BE2C (cell line): ENCODE measurements around the gene TBL1Y.

ENCODE experiments used
- DNase-seq: peaks from one replicate; pipeline ENCODE4 v3.0.0-alpha.2; 2020
- H3K27me3 ChIP-seq: fragments of 250-450 bp; sonication (Bioruptor Pico); 2 replicates; pipeline ENCODE4 v1.5.1; 2020; ENCODE audit warnings: mild to moderate bottlenecking
- H3K36me3 ChIP-seq: fragments of 250-450 bp; sonication (Bioruptor Pico); 2 replicates; pipeline ENCODE4 v1.5.1; 2020; ENCODE audit warnings: mild to moderate bottlenecking
- H3K4me1 ChIP-seq: fragments of 250-450 bp; sonication (Bioruptor Pico); 2 replicates; pipeline ENCODE4 v1.5.1; 2020
- H3K4me3 ChIP-seq: 2 replicates; pipeline ENCODE4 v1.5.1; 2011; ENCODE audit warnings: low read depth, low read length
- H3K9me3 ChIP-seq: fragments of 250-450 bp; sonication (Bioruptor Pico); 2 replicates; pipeline ENCODE4 v1.5.1; 2020
- TF ChIP-seq, protein P1 (sequence below): IDR thresholded peaks from 2 replicates; pipeline ENCODE4 v1.5.1; 2012; ENCODE audit warnings: mild to moderate bottlenecking, low read depth, low read length

The TBL1Y gene

DNA sequence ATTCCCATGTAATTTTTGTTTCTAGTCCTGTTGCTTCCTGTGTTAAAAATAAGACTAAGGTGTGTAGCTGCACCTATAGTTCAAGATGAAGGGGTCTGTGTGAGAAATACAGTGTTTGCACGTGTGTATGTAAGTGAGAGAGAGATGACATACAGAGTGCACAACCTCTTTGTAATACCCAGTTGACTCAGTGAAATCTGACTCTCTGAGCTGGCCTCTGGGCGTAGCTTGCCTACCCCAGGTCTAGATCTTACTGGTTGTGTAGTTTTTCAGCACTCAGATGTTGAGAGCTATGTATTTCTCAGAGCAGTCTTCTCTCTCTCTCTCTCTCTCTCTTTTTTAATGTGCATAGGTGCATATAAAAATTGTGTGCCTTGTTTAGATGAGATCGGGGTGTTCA is 56.0 kb downstream of the TBL1Y start:
- Histone ChIP-seq H3K9me3 (no peaks in the 10 kb centered on the region), H3K4me3 (no peak overlapping the region), H3K27me3 (no peaks in the 10 kb centered on the region), H3K36me3 (no peaks in the 10 kb centered on the region), H3K4me1 (no peaks in the 10 kb centered on the region)
- TF ChIP-seq, protein P1, sequence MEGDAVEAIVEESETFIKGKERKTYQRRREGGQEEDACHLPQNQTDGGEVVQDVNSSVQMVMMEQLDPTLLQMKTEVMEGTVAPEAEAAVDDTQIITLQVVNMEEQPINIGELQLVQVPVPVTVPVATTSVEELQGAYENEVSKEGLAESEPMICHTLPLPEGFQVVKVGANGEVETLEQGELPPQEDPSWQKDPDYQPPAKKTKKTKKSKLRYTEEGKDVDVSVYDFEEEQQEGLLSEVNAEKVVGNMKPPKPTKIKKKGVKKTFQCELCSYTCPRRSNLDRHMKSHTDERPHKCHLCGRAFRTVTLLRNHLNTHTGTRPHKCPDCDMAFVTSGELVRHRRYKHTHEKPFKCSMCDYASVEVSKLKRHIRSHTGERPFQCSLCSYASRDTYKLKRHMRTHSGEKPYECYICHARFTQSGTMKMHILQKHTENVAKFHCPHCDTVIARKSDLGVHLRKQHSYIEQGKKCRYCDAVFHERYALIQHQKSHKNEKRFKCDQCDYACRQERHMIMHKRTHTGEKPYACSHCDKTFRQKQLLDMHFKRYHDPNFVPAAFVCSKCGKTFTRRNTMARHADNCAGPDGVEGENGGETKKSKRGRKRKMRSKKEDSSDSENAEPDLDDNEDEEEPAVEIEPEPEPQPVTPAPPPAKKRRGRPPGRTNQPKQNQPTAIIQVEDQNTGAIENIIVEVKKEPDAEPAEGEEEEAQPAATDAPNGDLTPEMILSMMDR, result no peak
- DNase-seq, result no peak

DNA sequence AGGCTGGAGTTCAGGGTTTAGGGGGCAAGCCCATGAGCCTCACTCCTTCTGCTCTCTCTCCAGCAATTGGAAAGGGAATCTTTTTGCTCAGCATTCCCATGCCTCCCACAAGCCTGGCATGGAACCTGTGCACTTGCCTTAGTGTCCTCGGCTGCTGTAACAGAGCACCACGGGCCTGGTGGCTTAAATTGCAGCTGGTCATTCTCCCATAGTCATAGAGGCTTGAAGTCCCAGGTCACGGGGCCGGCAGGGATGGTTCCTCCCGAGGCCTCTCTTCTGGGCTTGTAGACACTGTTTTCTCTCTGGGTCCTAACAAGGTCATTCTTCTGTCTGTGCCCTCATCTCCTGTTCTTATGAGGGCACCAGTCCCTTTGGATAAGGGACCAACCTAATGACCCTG is 57.2 kb downstream of the TBL1Y start:
- Histone ChIP-seq H3K36me3 (no peaks in the 10 kb centered on the region), H3K4me1 (no peaks in the 10 kb centered on the region), H3K27me3 (no peaks in the 10 kb centered on the region), H3K9me3 (no peaks in the 10 kb centered on the region), H3K4me3 (no peak overlapping the region)
- TF ChIP-seq, protein P1, result no peak
- no peak for DNase-seq

DNA sequence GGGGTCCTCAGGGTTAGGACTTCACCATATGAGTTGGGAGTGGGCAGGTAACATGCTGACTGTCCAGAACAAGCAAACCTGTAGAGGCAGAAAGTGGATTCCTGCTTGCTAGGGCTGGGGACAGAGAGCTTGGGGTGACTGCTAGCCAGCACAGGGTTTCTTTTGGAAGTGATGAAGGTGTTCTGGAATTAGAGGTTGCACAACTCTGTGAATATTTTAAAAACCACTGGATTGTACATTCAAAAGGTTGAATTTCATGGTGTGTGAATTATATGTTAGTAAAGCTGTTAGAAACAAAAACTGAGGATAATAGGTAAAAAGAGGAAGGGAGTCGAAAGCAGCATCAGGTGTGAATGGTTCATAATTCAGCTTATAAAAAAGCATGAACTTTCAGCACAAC is 57.7 kb downstream of the TBL1Y start:
- Histone ChIP-seq H3K9me3 (no peaks in the 10 kb centered on the region), H3K4me3 (no peak overlapping the region), H3K27me3 (no peaks in the 10 kb centered on the region), H3K4me1 (no peaks in the 10 kb centered on the region), H3K36me3 (no peaks in the 10 kb centered on the region)
- no peak for DNase-seq
- TF ChIP-seq, protein P1, result no peak

DNA sequence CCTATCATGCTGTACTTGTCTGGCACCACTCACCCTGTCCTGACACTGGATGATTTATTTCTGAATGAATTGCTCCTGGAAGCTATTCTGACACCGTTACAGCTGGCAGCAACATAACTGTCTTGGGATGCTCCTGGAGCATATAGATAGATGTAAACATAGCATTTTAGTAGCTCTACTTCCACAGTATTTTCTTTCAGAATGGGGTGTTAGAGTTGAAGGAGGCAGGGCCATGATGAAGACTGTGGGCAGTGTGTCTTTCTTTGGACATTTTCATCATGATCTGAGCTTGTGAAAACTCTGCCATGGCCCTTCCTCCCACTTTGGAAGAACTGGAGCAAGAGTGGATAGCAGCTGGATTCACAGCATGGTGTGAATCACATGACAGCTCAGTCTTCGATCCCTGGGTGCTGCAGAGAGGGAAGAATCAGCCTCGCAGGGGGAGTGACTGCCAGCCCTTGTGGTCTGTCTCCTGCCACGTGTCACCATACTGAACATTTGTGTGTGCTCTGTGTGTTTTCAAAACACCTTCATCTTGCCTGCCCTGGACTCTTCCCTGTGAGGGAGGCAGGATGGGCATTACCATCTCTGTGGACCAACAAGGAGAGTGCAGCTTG is 61.9 kb downstream of the TBL1Y start:
- H3K4me1 ChIP-seq, result no peaks in the 10 kb centered on the region
- H3K27me3 ChIP-seq, result no peaks in the 10 kb centered on the region
- no peaks in the 10 kb centered on the region for H3K36me3 ChIP-seq
- H3K4me3 ChIP-seq, result no peak overlapping the region
- TF ChIP-seq, protein P1, result no peak
- H3K9me3 ChIP-seq, result no peaks in the 10 kb centered on the region
- no peak for DNase-seq

DNA sequence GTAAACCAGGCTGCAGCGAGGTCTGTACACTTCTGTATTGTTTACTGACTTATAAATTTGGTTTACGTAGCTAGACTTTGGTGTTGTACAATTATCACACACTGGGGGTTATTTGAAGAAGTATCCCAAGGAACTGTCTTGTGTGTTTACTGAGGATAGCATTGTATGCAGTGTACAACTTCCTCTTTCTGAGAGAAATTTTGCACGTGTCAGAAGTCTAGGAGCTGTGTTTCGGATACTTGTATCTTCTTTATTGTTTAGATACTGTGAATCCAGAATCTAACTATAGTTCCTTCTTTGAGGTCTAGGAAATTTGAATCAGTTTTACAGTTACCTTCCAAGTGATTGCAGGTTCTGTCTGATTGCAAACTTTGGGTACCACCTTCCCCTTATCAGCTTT is 64.5 kb downstream of the TBL1Y start:
- DNase-seq, result no peak
- no peak overlapping the region for H3K4me3 ChIP-seq
- no peaks in the 10 kb centered on the region for H3K27me3 ChIP-seq
- no peaks in the 10 kb centered on the region for H3K4me1 ChIP-seq
- no peaks in the 10 kb centered on the region for H3K9me3 ChIP-seq
- H3K36me3 ChIP-seq, result no peaks in the 10 kb centered on the region
- TF ChIP-seq, protein P1, result no peak

DNA sequence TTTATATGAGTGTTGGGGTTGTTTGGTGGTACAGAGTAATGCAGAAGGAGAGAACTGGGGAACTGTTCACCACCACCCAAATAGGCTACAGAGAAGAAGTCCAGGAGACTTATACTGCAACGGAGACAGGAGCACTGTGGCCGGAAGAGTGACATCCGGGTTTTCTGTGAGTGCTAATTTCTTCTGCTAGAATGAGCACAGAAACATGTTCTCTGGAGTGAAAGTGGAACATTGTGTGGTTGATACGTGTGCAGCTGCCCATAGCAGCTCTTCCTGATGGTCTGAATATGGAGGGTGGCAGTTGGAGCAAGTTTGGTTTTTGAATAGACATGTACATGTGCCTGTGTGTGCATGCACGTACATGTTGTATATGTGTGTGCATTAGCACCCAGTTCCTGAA is 67.3 kb downstream of the TBL1Y start:
- TF ChIP-seq, protein P1, result no peak
- Histone ChIP-seq H3K4me3 (no peak overlapping the region), H3K9me3 (no peaks in the 10 kb centered on the region), H3K36me3 (no peaks in the 10 kb centered on the region), H3K4me1 (no peaks in the 10 kb centered on the region), H3K27me3 (no peaks in the 10 kb centered on the region)
- DNase-seq, result no peak
